GM13977 (cell line): ENCODE results near the gene HMG20A.

ENCODE experiments used
- DNase-seq: peaks from one replicate; pipeline ENCODE4 v3.0.0; 2012; ENCODE audit warnings: low spot score
- in situ Hi-C: fragments of 300-500 bp; cut with MboI; formaldehyde crosslinking; loops from one replicate; pipeline ENCODE4 v1.12.0; 2022; ENCODE audit warnings: low sequenced_read_pairs, low pct_unique_long_range_greater_than_20kb, mixed read lengths, inconsistent platforms; ENCODE audit not compliant: unreplicated experiment
- TF ChIP-seq, protein P1 (sequence below): IDR thresholded peaks from 2 replicates; pipeline ENCODE4 v1.5.1; 2012; ENCODE audit warnings: mild to moderate bottlenecking, control low read depth; ENCODE audit not compliant: insufficient read depth; ENCODE audit errors: extremely low read depth, missing control alignments

Gene HMG20A

DNA sequence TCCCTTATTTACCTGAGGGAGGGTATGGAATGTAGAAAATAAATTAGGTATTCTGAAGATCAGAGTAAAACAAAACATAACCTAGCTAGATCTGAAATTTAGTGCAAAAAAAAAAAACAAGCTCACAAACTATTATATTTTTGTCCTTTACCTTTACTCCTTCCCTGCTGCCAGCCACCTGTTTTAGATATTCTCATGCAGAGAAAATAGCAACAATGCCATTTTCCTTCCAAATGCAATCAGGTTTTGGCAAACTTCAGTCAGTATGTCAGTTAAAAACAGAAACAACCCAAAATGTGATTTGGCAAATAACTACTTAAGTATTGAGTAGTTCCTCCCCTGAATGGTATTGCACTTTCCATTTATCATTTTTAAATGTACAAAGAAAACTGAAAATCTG is 36.6 kb upstream of the HMG20A start:
- no peak for DNase-seq
- TF ChIP-seq, protein P1, sequence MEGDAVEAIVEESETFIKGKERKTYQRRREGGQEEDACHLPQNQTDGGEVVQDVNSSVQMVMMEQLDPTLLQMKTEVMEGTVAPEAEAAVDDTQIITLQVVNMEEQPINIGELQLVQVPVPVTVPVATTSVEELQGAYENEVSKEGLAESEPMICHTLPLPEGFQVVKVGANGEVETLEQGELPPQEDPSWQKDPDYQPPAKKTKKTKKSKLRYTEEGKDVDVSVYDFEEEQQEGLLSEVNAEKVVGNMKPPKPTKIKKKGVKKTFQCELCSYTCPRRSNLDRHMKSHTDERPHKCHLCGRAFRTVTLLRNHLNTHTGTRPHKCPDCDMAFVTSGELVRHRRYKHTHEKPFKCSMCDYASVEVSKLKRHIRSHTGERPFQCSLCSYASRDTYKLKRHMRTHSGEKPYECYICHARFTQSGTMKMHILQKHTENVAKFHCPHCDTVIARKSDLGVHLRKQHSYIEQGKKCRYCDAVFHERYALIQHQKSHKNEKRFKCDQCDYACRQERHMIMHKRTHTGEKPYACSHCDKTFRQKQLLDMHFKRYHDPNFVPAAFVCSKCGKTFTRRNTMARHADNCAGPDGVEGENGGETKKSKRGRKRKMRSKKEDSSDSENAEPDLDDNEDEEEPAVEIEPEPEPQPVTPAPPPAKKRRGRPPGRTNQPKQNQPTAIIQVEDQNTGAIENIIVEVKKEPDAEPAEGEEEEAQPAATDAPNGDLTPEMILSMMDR, result no peak
- in situ Hi-C loops, result no loop called here

- DNase-seq, result no peak
- in situ Hi-C loops, result no loop called here
- TF ChIP-seq, protein P1, result no peak
These were observed 35.9 kb upstream of the HMG20A start for GRCh38 chr15:77384589-77385359.

DNA sequence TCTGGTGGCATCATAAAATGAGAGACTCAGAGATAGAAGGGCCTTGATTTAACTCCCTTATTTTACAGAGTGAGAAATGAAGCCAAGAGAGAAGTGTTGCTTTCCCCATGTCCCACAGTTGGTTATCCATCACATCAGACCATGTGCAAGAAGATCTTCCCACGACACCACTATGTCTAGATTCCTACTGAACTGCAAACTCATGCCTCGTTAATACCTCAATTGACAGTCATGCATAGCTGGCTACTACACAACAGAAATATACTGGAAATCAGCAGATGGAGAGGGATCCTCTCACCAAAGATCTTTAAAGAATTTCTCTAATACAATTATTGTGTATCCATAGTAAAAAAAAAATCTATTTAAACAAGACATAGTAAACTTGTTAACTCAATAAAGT is 34.1 kb upstream of the HMG20A start:
- in situ Hi-C loops, result no loop called here
- no peak for DNase-seq
- TF ChIP-seq, protein P1, result no peak

- in situ Hi-C loops, result no loop called here
- TF ChIP-seq, protein P1, result no peak
- DNase-seq, result no peak
These were observed 33.2 kb upstream of the HMG20A start for GRCh38 chr15:77387365-77388105.

DNA sequence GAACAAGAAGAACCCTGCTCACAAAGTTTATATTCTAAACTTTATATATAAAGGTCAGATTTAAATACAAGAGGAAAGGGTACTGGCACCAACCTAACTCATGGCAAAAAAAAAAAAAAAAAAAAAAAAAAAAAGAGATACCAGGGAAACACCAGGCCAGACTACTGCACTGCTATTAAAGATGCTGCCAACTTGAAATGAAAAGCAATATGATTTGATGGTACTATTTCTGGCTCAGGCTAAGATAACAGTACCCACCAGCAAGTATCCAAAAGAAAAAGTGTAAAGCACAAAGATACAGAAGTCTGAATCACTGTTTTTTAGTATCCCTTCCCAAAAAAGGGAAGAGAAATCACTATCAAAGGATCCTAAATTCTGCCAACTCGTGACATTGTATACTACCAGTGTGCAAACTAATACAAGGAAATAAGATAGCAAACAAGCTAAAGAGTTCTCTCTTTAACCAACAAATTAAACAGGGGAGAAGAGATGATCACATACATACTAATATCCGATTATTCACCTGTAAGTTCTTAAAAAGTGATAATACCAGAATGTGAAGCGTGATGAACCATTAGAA is 29.2 kb upstream of the HMG20A start:
- TF ChIP-seq, protein P1, result no peak
- no peak for DNase-seq
- in situ Hi-C loops, result no loop called here

GRCh38 chr15:77392762-77393470 is 27.8 kb upstream of the HMG20A start:
- TF ChIP-seq, protein P1, result no peak
- no peak for DNase-seq
- in situ Hi-C loops, result no loop called here
